ENCODE results near the gene ICAM2.
"Not testable (repeated sequence)": the region's sequence is repeated elsewhere in the genome, so short reads cannot be mapped to it uniquely, and the experiment has no call there.

The ICAM2 gene

DNA sequence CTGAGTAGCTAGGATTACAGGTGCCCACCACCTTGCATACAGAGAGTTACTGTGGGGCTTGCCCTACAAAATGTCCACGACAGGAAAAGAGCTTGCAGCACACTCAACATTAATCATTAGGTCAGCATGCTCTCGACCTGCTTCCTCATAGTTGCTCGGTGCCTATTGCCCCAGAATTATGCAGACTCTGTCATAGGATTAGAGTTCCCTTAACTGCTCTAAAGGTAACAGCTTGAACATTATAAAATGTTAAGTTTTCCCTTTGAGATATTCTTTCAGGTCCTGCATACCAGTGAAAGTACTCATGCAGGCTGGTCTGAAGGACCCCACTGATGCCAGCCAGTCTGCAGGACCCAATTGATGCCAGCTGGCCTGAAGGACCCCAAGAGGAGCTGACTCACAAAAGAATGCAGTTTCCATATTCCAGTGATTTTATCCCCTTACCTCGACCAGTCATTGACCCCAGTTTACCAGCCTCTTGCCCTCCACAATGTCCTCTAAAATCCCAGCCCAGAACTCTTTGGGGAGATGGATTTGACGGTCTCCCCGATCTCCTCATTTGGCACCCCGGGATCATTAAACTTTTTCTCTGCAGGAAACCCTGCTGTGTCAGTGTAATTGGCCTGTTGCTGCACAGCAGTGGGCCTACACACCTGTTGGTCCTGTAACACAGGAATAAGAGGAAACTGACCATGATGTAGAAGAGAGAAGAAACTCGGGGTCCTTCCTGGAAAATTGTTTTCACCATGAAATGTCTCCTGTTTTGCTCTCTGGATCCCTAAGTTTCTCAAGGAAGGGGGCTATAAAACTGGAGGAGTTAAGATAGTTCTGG lies 10.6 kb downstream of the ICAM2 start:
- no peak for DNase-seq (ENCODE audit: low read depth in 2 of 2)

GRCh38 chr17:64008830-64009229 lies 11.6 kb downstream of the ICAM2 start:
- DNase-seq (ENCODE audit: low read depth in 2 of 2) = no peak

DNA sequence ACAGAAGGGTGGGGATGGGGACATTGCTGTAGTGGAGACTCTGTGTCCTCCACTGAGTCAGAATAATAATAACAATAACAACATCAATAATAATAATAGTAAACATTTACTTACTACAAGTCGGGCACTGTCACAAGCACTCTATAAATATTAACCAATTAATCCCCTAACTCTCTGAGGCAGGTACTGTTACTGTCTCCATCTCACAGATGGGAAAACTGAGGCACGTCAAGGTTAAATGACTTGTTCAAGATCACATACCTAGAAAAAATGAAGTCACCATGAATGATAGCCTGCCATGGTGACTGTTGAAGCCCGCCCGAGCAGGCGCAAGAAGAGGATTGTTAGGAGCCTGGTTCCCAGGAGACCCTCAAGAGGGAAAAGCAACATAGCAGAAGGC lies 12.1 kb downstream of the ICAM2 start:
- DNase-seq (ENCODE audit: low read depth in 2 of 2) = no peak

- DNase-seq (ENCODE audit: low read depth in 2 of 2) = no peak
These were observed 12.6 kb downstream of the ICAM2 start for GRCh38 chr17:64007838-64008282.

DNA sequence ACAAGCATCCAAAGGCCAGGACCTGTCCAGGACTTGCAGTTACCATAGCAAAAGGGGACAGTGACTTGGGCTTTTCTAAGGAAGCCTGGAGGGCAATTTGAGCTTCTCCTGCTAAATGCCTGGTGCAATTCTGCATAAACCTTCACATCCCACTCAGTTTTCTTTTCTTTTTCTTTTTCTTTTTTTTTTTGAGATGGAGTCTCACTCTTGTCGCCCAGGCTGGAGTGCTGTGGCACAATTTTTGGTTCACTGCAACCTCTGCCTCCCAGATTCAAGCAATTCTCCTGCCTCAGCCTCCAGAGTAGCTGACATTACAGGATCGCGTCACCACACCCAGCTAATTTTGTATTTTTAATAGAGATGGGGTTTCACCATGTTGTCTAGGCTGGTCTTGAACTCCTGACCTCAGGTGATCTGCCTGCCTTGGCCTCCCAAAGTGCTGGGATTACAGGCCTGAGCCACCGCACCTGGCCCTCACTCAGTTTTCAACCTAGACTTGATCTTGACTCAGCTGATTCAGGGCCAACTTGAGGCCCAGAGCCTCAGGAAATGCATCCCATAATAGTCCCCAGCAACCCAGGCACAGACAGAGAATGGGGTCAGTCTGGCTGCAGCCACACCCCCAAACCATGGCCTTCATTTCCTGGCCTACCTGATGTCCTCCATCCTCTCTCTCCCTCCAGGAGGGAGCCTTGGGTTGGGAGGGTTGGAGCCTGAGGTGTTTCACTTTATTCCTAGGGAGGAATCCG lies 13.2 kb downstream of the ICAM2 start:
- DNase-seq (ENCODE audit: low read depth in 2 of 2) = not testable (repeated sequence)

- DNase-seq (ENCODE audit: low read depth in 2 of 2) = no peak
These were observed 13.9 kb downstream of the ICAM2 start for GRCh38 chr17:64006361-64007088.

DNA sequence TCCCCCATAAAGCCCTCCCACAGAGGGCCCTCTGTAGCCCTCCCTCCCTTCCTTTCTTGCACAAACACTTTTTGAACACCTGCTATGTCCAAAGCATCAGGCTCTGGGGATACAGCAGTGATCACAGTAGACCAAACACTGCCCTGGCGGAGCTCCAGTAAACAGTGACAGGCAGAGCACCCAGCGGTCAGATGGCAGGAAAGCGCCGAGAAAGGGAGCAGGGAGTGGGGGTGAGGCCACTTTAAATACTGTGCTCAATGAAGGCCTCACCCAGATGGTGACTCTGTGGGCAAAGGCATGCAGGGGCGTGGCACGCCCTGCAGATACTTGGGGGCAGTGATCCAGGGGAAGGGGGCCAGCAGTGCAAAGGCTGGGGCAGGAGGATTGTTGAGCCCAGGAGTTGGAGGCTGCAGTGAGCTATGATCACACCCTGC lies 14.7 kb downstream of the ICAM2 start:
- no peak for DNase-seq (ENCODE audit: low read depth in 2 of 2)

DNA sequence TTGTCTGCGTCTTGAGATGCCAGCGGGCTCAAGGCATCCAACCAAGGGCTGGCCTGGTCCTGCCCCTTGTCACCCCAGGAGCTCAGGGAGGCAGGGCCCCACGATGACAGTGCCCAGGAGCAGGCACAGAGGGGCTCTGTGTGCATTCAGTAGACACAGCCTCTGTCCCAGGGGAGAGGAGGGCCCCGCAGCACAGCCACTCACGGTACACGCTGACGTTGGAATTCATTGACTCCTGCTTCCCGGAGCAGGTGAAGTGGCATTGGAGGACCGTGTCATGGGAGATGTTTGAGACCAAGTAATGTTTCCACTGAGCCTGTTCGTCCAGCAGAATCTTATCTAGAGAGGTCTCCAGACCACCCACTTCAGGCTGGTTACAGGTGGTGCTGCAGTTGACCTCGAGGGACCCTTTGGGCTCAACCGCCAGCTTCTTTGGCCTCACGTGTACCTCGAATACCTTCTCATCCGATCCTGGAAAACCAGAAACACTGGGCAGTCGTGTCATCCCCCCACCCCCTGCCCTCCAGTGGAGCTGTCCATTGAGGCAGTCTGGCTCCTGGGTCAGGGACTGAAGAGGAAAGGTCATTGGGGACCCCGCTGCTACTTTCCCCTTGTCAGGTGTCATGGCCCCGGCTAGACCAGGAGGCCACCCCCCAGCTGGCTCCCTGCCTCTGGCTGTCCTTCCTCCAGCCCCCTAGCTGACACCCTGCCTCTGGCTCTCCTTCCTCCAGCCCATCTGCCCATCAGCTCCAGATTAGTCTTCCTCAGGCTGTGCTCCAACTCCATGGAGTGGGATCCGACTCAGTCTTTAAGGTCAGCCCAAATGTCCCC lies 15.3 kb downstream of the ICAM2 start:
- no peak for DNase-seq (ENCODE audit: low read depth in 2 of 2)

GRCh38 chr17:64004218-64004770 lies 16.1 kb downstream of the ICAM2 start:
- DNase-seq (ENCODE audit: low read depth in 2 of 2) = no peak

GRCh38 chr17:64003526-64004121 lies 16.8 kb downstream of the ICAM2 start:
- no peak for DNase-seq (ENCODE audit: low read depth in 2 of 2)

DNA sequence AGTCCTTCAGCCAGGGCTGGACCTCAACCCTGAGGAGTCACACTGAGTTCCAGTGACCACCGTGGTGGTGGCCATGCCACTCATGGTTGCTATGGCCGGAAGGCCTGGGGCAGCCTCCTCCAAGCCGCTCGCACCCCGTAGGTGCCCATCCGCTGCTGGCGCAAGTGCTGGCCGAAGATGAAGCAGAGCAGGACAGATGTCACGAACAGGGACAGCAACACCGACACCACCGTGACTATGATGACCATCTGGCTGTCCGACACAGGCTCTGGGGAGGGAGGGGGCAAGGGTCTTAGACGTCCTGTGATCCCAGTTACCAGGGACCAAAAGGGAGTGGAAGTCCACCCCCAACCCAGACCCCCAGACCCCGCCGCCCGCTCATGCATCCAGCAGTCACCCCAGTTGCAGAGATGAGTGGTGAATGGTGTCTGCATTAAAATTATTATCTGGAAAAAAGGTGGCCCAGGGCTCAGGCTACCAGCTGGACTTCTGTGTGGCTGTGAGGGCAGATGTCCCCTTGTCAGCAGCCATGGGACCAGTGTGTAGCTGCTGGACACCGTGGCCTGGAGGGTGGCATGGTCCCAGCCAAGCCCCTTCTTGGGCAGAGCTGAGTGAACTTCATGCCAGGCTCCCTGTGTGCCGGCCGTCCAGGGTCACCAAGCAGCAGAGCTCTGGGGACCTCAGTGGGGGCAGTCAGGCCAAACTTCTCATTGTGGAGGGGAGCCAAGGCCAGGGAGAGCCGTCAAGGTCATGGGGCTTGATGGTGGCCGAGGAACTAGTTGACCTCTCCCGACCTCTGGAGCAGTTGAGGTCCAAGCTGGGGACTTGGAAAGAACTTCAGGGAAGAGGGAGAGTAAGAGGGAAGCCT lies 17.5 kb downstream of the ICAM2 start:
- no peak for DNase-seq (ENCODE audit: low read depth in 2 of 2)

- no peak for DNase-seq (ENCODE audit: low read depth in 2 of 2)
These were observed 18.5 kb downstream of the ICAM2 start for GRCh38 chr17:64001763-64002529.

- DNase-seq (ENCODE audit: low read depth in 2 of 2) = no peak
These were observed 19.3 kb downstream of the ICAM2 start for GRCh38 chr17:64001091-64001579.

- no peak for DNase-seq (ENCODE audit: low read depth in 2 of 2)
These were observed 20.5 kb downstream of the ICAM2 start for GRCh38 chr17:63999680-64000531.

DNA sequence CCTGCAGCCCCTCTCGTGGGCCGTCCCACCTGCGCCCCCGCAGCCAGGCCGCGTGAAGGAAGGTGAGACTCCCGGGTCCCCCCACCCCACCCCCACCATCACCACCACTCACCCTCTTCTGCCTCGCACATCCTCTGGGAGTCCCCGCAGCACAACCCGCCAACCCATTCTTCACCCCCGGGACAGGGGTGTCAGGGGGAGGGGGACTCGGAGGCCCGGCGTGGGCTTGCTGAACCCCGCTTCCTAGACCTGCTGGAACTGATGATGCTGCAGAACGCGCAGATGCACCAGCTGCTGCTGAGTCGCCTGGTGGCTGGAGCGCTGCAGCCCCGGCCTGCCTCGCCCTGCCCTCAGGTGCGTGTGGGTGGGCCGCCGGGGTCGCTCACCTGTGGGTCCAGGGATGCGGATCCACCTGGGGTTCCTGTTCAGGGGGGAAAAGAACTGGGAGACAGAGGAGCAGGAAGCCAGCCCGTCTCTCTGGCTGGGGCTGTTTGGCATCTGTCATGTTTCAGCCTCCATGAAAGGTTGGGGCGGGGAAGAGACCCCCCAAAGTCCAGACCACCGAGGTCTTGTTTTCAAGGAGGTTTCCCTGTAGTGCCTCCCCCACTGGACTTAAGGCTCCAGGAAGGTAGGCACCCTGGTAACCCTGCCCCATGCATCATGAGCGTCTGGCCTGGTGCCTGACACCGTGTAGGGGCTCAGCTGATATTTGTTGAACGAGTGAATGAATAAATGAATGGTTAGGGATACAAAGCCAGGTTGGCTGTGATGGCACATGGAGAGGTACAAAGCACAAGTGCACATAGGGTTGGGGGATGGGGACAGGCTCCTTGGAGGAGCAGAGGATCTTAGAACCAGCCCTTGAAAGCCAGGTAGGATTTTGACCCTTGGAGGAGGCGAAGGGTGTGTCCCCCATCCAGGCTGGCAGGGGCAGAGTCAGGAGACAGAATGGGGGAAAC lies 21.4 kb downstream of the ICAM2 start:
- DNase-seq (ENCODE audit: low read depth in 2 of 2) = no peak

DNA sequence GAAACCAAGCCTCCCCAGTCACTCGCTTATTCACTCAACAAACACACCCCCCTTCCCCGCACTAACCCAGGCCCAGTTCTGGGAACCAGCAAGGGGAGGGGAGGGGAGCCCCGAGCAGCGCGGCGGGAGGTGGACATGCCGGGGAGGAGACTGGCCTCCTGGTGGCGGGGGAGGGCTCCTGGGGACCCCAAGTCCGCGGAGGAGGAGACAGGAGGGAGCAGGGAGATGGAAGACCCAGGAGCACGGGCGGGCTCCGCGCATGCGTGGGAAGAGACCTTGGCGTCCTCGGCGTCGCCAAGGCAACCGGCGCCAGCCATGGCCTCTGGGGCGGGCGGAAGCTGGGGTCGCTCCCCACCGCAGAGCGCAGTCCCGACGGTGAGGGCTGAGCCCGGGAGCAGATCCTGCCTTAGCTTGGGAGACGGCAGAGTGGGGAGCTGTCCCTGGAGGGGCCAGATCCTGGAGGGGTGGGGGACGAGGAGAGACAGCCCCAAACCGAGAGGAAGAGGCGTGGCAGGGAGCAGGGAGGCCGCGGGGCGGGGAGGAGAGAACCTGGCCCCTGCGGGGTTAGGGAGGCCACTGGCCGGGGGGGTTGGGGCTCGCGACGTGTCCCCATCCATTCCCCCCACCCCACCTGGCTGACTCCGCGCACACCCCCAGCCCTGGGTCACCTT lies 22.2 kb downstream of the ICAM2 start, which contains the start of gene PRR29:
Gene PRR29 (plus strand): TSS at position 302 of the 671 bp plus-strand sequence. CDS start 14 bp downstream, at position 316.
- DNase-seq (ENCODE audit: low read depth in 2 of 2) = peak; percentile 49 to 63
